ENCODE results near the gene PANX1.

PANX1 gene

GRCh38 chr11:94217705-94218104 is 89.1 kb downstream of the PANX1 start:
- Histone ChIP-seq H3K9me2 (replicated peaks; ENCODE audit: low read depth, low read length) (no peaks in the 10 kb centered on the region), H3K9me3 (ENCODE audit: insufficient read depth, low read depth, low read length) (peaks cover 7% of the 10 kb centered on the region; the same call in 1 of the 2 replicates), H3K4me2 (ENCODE audit: low read depth, low read length, poor library complexity, severe bottlenecking) (no peak overlapping the region), H3K36me3 (ENCODE audit: insufficient read depth, low read length) (no peaks in the 10 kb centered on the region), H3K4me3 (ENCODE audit: low read length, poor library complexity, severe bottlenecking) (no peak overlapping the region), H3K27me3 (ENCODE audit: insufficient read depth, low read length, poor library complexity, severe bottlenecking) (no peaks in the 10 kb centered on the region), H4K20me1 (ENCODE audit: insufficient read depth, low read length, poor library complexity, severe bottlenecking) (no peaks in the 10 kb centered on the region), H3F3A (ENCODE audit: low read depth) (no peaks in the 10 kb centered on the region), H2AFZ (ENCODE audit: low read length) (no peak overlapping the region), H3K79me2 (ENCODE audit: insufficient read depth, low read length) (no peaks in the 10 kb centered on the region), H3K9ac (ENCODE audit: low read depth, low read length, poor library complexity, severe bottlenecking) (no peak overlapping the region), H3K4me1 (ENCODE audit: insufficient read depth, low read length, poor library complexity, severe bottlenecking) (no peaks in the 10 kb centered on the region)
- no peak for TF ChIP-seq CTCF (conservative IDR thresholded peaks at IDR 0.05; ENCODE audit: low read length)
- TF ChIP-seq EZH2phosphoT487 (IDR thresholded peaks at IDR 0.05; ENCODE audit: borderline replicate concordance) = no peak

GRCh38 chr11:94218372-94218771 is 89.7 kb downstream of the PANX1 start:
- Histone ChIP-seq H3K36me3 (ENCODE audit: insufficient read depth, low read length) (no peaks in the 10 kb centered on the region), H3K9ac (ENCODE audit: low read depth, low read length, poor library complexity, severe bottlenecking) (no peak overlapping the region), H3K4me3 (ENCODE audit: low read length, poor library complexity, severe bottlenecking) (no peak overlapping the region), H3F3A (ENCODE audit: low read depth) (no peaks in the 10 kb centered on the region), H3K9me3 (ENCODE audit: insufficient read depth, low read depth, low read length) (peaks cover 7% of the 10 kb centered on the region; the same call in 1 of the 2 replicates), H4K20me1 (ENCODE audit: insufficient read depth, low read length, poor library complexity, severe bottlenecking) (no peaks in the 10 kb centered on the region), H3K79me2 (ENCODE audit: insufficient read depth, low read length) (no peaks in the 10 kb centered on the region), H3K4me1 (ENCODE audit: insufficient read depth, low read length, poor library complexity, severe bottlenecking) (no peaks in the 10 kb centered on the region), H2AFZ (ENCODE audit: low read length) (no peak overlapping the region), H3K4me2 (ENCODE audit: low read depth, low read length, poor library complexity, severe bottlenecking) (no peak overlapping the region), H3K9me2 (replicated peaks; ENCODE audit: low read depth, low read length) (no peaks in the 10 kb centered on the region), H3K27me3 (ENCODE audit: insufficient read depth, low read length, poor library complexity, severe bottlenecking) (no peaks in the 10 kb centered on the region)
- TF ChIP-seq CTCF (conservative IDR thresholded peaks at IDR 0.05; ENCODE audit: low read length) (no peak), EZH2phosphoT487 (IDR thresholded peaks at IDR 0.05; ENCODE audit: borderline replicate concordance) (no peak)

- no peak for TF ChIP-seq EZH2phosphoT487 (IDR thresholded peaks at IDR 0.05; ENCODE audit: borderline replicate concordance)
- TF ChIP-seq CTCF (conservative IDR thresholded peaks at IDR 0.05; ENCODE audit: low read length) = no peak
- Histone ChIP-seq H3K9me2 (replicated peaks; ENCODE audit: low read depth, low read length) (no peaks in the 10 kb centered on the region), H3K9ac (ENCODE audit: low read depth, low read length, poor library complexity, severe bottlenecking) (no peak overlapping the region), H3K4me2 (ENCODE audit: low read depth, low read length, poor library complexity, severe bottlenecking) (no peak overlapping the region), H3K4me3 (ENCODE audit: low read length, poor library complexity, severe bottlenecking) (no peak overlapping the region), H3K27me3 (ENCODE audit: insufficient read depth, low read length, poor library complexity, severe bottlenecking) (no peaks in the 10 kb centered on the region), H3F3A (ENCODE audit: low read depth) (no peaks in the 10 kb centered on the region), H3K36me3 (ENCODE audit: insufficient read depth, low read length) (no peaks in the 10 kb centered on the region), H3K4me1 (ENCODE audit: insufficient read depth, low read length, poor library complexity, severe bottlenecking) (no peaks in the 10 kb centered on the region), H2AFZ (ENCODE audit: low read length) (no peak overlapping the region), H3K9me3 (ENCODE audit: insufficient read depth, low read depth, low read length) (peaks cover 7% of the 10 kb centered on the region; the same call in 1 of the 2 replicates), H3K79me2 (ENCODE audit: insufficient read depth, low read length) (no peaks in the 10 kb centered on the region), H4K20me1 (ENCODE audit: insufficient read depth, low read length, poor library complexity, severe bottlenecking) (no peaks in the 10 kb centered on the region)
These were observed 91.1 kb downstream of the PANX1 start for GRCh38 chr11:94219771-94220170.
